ENCODE results near the gene FMO2. TPM values are rescaled to one million over a fixed set of nuclear protein-coding genes. Genes with fewer than 3 reads are reported as not detected.

The FMO2 gene
- polyA plus RNA-seq, 12 donors: 0.43 to 1.7 (median 1.1) TPM; not detected in 2

DNA sequence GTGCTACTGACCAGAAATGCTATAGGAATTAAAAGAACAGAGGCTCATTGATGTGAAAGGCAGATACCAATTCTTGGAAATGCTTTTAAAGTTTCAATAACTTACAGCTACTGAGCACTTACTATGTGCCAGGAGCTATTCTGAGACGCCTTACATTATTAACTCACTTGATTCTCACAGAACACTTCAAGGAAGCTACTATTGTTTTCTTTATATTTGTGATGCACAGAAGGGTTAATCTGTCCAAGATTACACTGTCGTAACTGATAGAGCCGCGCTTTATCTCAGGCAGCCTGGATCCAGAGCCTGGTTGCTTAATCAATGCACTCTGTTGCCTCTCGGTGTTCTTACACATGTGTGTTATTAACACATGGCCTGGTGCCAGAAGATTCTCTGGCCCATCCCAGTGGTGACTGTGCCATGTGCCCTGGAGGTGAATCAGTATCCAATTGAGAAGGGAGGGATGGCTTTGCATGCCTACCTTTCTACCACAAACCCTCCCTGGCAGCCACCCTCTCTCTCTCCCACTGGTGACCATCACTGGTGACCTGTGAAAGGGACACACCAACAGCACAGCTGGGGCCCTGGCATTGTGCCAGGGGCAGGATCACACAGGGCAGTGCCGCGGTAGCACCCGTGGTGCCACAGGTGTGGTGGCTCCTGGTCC is 72.0 kb downstream of the FMO2 start:
- DNase-seq: no peak

DNA sequence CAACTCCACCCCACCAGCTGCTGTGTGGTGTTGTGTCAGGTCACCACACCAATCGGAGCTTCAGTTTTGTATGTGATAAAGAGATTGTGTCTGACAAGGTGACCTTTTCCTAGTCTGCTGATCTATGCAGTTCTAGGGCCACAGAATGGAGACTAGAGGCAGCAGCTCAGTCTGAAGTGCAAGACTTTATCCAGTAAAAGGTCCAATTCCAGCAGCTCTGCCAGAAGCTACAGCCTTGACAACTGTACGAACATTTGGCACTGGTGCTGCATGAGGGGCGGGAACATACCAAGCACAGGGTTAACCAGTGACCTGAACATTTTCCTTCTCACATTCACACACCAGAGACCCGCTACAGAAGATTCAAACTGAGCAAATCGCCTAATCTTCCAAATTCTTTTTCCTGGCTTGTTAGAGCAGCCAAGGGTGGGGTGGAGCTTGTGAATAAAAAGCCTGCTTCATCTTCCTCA is 72.5 kb downstream of the FMO2 start:
- DNase-seq: peak; percentile 59

DNA sequence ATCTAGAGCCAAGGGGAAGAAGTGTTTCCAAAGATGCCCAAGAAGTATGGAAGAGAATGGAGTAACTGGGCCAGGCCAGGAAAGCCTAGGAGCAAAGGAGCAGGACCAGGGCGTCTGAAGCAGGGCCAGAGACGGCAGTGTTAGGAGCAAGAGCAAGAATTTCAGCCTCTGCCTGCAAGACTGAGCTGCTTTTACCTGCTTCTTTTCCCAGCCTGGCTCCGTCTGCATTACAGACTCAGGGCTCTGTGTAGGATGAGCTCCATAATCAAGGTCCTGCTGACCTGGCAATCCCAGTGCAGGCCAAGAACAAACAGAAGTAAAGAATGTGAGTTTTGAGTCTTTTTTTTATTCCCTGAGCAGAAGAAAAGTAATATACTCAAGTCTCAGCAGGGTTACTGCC is 73.3 kb downstream of the FMO2 start:
- no peak for DNase-seq

DNA sequence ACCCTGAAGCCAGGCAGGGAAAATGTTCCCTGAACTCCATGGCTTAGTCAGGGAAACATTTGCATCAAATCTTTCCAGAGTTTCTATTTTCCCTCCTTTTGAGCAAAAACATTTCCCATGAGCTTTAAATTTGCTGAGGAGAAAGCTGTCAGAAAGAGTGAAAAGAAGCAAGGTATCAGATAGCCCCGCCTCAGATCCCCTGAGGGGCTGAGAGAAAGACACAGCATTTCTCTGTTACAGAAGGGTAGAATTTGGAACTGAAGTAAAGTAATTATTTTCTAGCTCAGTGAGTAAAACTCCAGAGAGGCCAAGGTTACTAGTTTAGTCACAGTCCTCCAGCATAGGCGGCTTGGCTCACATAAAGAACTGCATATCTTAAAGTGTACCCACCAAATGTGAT is 73.8 kb downstream of the FMO2 start:
- DNase-seq: no peak

Other genes with a start within 250 kb of the FMO2 start
- gene MROH9, start 249.8 kb upstream of the FMO2 start, polyA plus RNA-seq (ENCODE audit: insufficient read length in 12 of 12): under 1 TPM in 2 of 12 donors, not detected in 10; 0.08 to 0.29 TPM
- under 1 TPM in 7 of 12 donors, not detected in 5; 0.09 to 0.41 (median 0.20) TPM for gene FMO3, start 94.4 kb upstream of the FMO2 start, polyA plus RNA-seq (ENCODE audit: insufficient read length in 12 of 12)
- gene FMO1, start 63.2 kb downstream of the FMO2 start, polyA plus RNA-seq (ENCODE audit: insufficient read length in 12 of 12): 10 to 100 TPM in 1 of 12 donors, 1 to 10 TPM in 10, not detected in 1; 2.7 to 34.9 (median 6.5) TPM
- gene FMO4, start 128.9 kb downstream of the FMO2 start, polyA plus RNA-seq (ENCODE audit: insufficient read length in 12 of 12): 1 to 10 TPM in 10 of 12 donors, not detected in 2; 2.6 to 7.3 (median 4.6) TPM